Fibroblast of lung (primary cell): ENCODE results near the gene CORO2B.

Source experiments
- CTCF ChIP-seq, 2 donors: IDR thresholded peaks in 1 of 2; conservative IDR thresholded peaks in 1 of 2; 1 replicate in 1 of 2; 2 replicates in 1 of 2; pipeline ENCODE4 v1.5.1; 2011 to 2012; ENCODE audit warnings: low read length in 2 of 2, control low read depth in 1 of 2, inconsistent platforms in 1 of 2, low read depth in 1 of 2, mild to moderate bottlenecking in 1 of 2
- EZH2 ChIP-seq: IDR thresholded peaks from 2 replicates; pipeline ENCODE4 v1.5.1; 2012; ENCODE audit warnings: low read length, control low read depth, mild to moderate bottlenecking; ENCODE audit errors: missing control alignments

- TF ChIP-seq CTCF (conservative IDR thresholded peaks at IDR 0.05 in 1 of 2, IDR thresholded peaks at IDR 0.05 in 1 of 2; ENCODE audit: low read depth in 1 of 2, low read length in 2 of 2): no peak
- TF ChIP-seq EZH2: no peak
These were observed 194.2 kb downstream of the CORO2B start for GRCh38 chr15:68773036-68773435.
